ENCODE results near the gene DTX3.
"Not testable (repeated sequence)": the region's sequence is repeated elsewhere in the genome, so short reads cannot be mapped to it uniquely, and the experiment has no call there.

Gene DTX3

GRCh38 chr12:57604454-57604991 is at the start of gene DTX3:
Gene DTX3, plus strand, starts transcription at chr12:57604824. Its CDS starts 1,694 bp downstream, at chr12:57606518.
- DNase-seq (ENCODE audit: low read depth): no peak

GRCh38 chr12:57554897-57555296 is 49.7 kb upstream of the DTX3 start:
- DNase-seq (ENCODE audit: low read depth): no peak

GRCh38 chr12:57558864-57559263 is 45.8 kb upstream of the DTX3 start:
- no peak for DNase-seq (ENCODE audit: low read depth)

GRCh38 chr12:57560516-57560915 is 44.1 kb upstream of the DTX3 start:
- DNase-seq (ENCODE audit: low read depth): no peak

- DNase-seq (ENCODE audit: low read depth): not testable (repeated sequence)
Measured at GRCh38 chr12:57561117-57561516, 43.5 kb upstream of the DTX3 start.

GRCh38 chr12:57563358-57563757 is 41.3 kb upstream of the DTX3 start:
- DNase-seq (ENCODE audit: low read depth): no peak

GRCh38 chr12:57564178-57564740 is 40.4 kb upstream of the DTX3 start:
- no peak for DNase-seq (ENCODE audit: low read depth)

GRCh38 chr12:57568838-57569237 is 35.8 kb upstream of the DTX3 start:
- DNase-seq (ENCODE audit: low read depth): no peak

- no peak for DNase-seq (ENCODE audit: low read depth)
Measured at GRCh38 chr12:57569858-57570257, 34.8 kb upstream of the DTX3 start.

- not testable (repeated sequence) for DNase-seq (ENCODE audit: low read depth)
Measured at GRCh38 chr12:57570438-57570837, 34.2 kb upstream of the DTX3 start.

GRCh38 chr12:57571926-57572762 is 32.5 kb upstream of the DTX3 start:
- DNase-seq (ENCODE audit: low read depth): no peak

GRCh38 chr12:57574795-57575194 is 29.8 kb upstream of the DTX3 start:
- DNase-seq (ENCODE audit: low read depth): no peak

GRCh38 chr12:57575771-57576612 is 28.6 kb upstream of the DTX3 start:
- DNase-seq (ENCODE audit: low read depth): no peak

GRCh38 chr12:57576613-57577160 is 27.9 kb upstream of the DTX3 start:
- no peak for DNase-seq (ENCODE audit: low read depth)

GRCh38 chr12:57577981-57578758 is 26.5 kb upstream of the DTX3 start:
- no peak for DNase-seq (ENCODE audit: low read depth)

- no peak for DNase-seq (ENCODE audit: low read depth)
Measured at GRCh38 chr12:57579011-57579410, 25.6 kb upstream of the DTX3 start.

- no peak for DNase-seq (ENCODE audit: low read depth)
Measured at GRCh38 chr12:57579677-57580465, 24.8 kb upstream of the DTX3 start.

- no peak for DNase-seq (ENCODE audit: low read depth)
Measured at GRCh38 chr12:57580466-57580795, 24.2 kb upstream of the DTX3 start.

GRCh38 chr12:57581802-57582201 is 22.8 kb upstream of the DTX3 start:
- DNase-seq (ENCODE audit: low read depth): no peak

- no peak for DNase-seq (ENCODE audit: low read depth)
Measured at GRCh38 chr12:57582440-57582839, 22.2 kb upstream of the DTX3 start.
